ENCODE data around the gene SLC17A9. TPM values are rescaled to one million over a fixed set of nuclear protein-coding genes. Genes with fewer than 3 reads are reported as not detected.

The SLC17A9 gene
- total and polyA plus RNA-seq, 10 of the 15 experiments (the other 5 are each of a cell fraction or from before 2014, with no cell fraction given), result 0.72 to 74.1 (median 29.4) TPM

DNA sequence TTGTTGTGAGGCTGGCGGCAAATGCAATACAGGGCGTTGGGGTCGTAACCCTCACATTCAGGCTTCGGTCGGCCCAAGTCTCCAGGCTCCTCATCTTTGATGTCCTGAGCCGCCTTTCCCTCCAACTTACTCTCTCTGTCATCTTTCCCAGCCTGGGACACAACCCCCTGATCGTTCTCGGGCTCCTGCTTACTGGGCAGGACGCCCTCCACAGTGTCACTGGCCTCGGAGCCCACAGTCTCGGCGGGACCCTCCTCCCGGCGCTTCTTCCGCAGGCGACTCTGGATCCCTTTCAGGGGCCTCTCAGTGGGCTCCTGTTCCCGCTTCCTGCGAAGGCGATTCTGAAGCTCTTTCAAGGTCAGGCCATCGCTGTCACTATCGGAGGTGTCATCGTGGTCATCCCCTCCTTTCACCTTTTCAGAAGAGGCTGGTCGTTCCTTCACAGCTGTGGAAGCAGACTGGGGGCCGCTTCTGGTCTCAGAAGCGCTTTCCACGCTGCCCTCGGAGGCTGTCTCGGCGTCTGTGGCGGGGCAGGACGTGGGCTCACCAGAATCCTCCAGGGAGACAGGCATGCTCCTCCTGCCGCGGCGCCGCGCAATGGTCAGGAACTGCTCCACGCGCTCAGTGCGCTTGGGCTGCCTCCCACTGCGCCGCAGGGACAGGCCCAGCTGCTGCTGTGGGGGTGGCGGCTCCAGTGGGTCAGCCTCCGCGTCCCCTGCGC, 41.6 kb upstream of the SLC17A9 start:
- CTCF ChIA-PET, result interaction anchor here (1.7 to 12.5 kb wide), 2 partner anchors 10 to 42 kb away, joined by 4 to 92 read pairs; no protein-coding TSS in a partner anchor
- TSS peak; percentile 7 for BruUV-seq (replicated peaks)

More for the DNA sequence above, 41.6 kb upstream of the SLC17A9 start:
- Histone ChIP-seq H3K4me1 (ENCODE audit: control insufficient read depth, insufficient read depth, low read length) (peaks cover 3% of the 10 kb centered on the region; the same call in 1 of the 2 replicates), H3K9ac (ENCODE audit: control insufficient read depth, insufficient read depth, low read length) (no peak overlapping the region), H3K9me3 (replicated peaks; ENCODE audit: control insufficient read depth, insufficient read depth, low read length) (no peaks in the 10 kb centered on the region), H3K36me3 (ENCODE audit: control insufficient read depth in 2 of 2, insufficient read depth in 2 of 2, low read length in 1 of 2) (peaks cover 25 to 41% of the 10 kb centered on the region in 2 experiments), H4K20me1 (ENCODE audit: control insufficient read depth, insufficient read depth) (peaks cover 6% of the 10 kb centered on the region), H3K4me2 (ENCODE audit: control insufficient read depth, insufficient read depth) (no peak overlapping the region), H3K79me2 (ENCODE audit: control insufficient read depth, insufficient read depth, low read length) (peaks cover 36% of the 10 kb centered on the region), H3K27ac (ENCODE audit: control insufficient read depth, insufficient read depth) (no peak overlapping the region), H3K27me3 (replicated peaks in 1 of 2; ENCODE audit: control insufficient read depth in 2 of 2, insufficient read depth in 2 of 2, low read length in 1 of 2) (no peaks in the 10 kb centered on the region), H2AFZ (ENCODE audit: control insufficient read depth, low read depth, low read length) (no peak overlapping the region), H3K4me3 (no peak overlapping the region)
- 98% methylated on average over 45 of the region's 45 CpGs for WGBS (ENCODE audit: insufficient coverage, insufficient replicate concordance, low lambda C conversion rate, missing lambda C conversion rate)
- TF ChIP-seq, protein P1, sequence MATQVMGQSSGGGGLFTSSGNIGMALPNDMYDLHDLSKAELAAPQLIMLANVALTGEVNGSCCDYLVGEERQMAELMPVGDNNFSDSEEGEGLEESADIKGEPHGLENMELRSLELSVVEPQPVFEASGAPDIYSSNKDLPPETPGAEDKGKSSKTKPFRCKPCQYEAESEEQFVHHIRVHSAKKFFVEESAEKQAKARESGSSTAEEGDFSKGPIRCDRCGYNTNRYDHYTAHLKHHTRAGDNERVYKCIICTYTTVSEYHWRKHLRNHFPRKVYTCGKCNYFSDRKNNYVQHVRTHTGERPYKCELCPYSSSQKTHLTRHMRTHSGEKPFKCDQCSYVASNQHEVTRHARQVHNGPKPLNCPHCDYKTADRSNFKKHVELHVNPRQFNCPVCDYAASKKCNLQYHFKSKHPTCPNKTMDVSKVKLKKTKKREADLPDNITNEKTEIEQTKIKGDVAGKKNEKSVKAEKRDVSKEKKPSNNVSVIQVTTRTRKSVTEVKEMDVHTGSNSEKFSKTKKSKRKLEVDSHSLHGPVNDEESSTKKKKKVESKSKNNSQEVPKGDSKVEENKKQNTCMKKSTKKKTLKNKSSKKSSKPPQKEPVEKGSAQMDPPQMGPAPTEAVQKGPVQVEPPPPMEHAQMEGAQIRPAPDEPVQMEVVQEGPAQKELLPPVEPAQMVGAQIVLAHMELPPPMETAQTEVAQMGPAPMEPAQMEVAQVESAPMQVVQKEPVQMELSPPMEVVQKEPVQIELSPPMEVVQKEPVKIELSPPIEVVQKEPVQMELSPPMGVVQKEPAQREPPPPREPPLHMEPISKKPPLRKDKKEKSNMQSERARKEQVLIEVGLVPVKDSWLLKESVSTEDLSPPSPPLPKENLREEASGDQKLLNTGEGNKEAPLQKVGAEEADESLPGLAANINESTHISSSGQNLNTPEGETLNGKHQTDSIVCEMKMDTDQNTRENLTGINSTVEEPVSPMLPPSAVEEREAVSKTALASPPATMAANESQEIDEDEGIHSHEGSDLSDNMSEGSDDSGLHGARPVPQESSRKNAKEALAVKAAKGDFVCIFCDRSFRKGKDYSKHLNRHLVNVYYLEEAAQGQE (IDR thresholded peaks at IDR 0.05; ENCODE audit: low read depth, low read length), result no peak
- TF ChIP-seq POLR2A (IDR thresholded peaks at IDR 0.05; ENCODE audit: low read depth, low read length), result peak; percentile 49
- POLR2A ChIA-PET, result interaction anchor here (1.2 to 1.5 kb wide), 2 partner anchors 11 to 43 kb away, joined by 3 to 4 read pairs; no protein-coding TSS in a partner anchor
- RAD21 ChIA-PET (ENCODE audit: unreplicated experiment), result no interaction called here
- intact Hi-C loops (cut with micrococcal nuclease; ENCODE audit: unreplicated experiment) (no loop called here), in situ Hi-C loops (cut with MboI) (no loop called here)
- DNase-seq (ENCODE audit: low read depth, low spot score) (no peak), FAIRE-seq (no peak), ATAC-seq (no peak)
- SMC1A ChIA-PET (ENCODE audit: uncharacterized antibody, unreplicated experiment), result no interaction called here
